K562 (cell line): ENCODE results near the gene SMC4. TPM values are rescaled to one million over a fixed set of nuclear protein-coding genes. Genes with fewer than 3 reads are reported as not detected.

ENCODE experiments used
- C11orf30 ChIP-seq: fragments of 450-650 bp; IDR thresholded peaks from 2 replicates; pipeline ENCODE4 v1.6.1; 2016; ENCODE audit warnings: low read depth, mild to moderate bottlenecking
- CBX1 ChIP-seq: sonication (generic); IDR thresholded peaks from 2 replicates; pipeline ENCODE4 v1.6.1; 2016; ENCODE audit warnings: antibody characterized with exemption, low read depth, mild to moderate bottlenecking
- CCAR2 ChIP-seq: fragments of 200-400 bp; formaldehyde crosslinking; IDR thresholded peaks from 2 replicates; pipeline ENCODE4 v1.6.1; 2017; ENCODE audit warnings: mild to moderate bottlenecking, low read depth, low read length
- HDAC2 ChIP-seq: fragments of 450-650 bp; IDR thresholded peaks from 2 replicates; pipeline ENCODE4 v1.6.1; 2016; ENCODE audit warnings: mild to moderate bottlenecking
- HNRNPLL ChIP-seq: fragments of 200-400 bp; formaldehyde crosslinking; IDR thresholded peaks from 2 replicates; pipeline ENCODE4 v1.6.1; 2017; ENCODE audit warnings: low read length, low read depth, mild to moderate bottlenecking; ENCODE audit not compliant: poor library complexity, severe bottlenecking
- KLF10 ChIP-seq: fragments of 250-450 bp; sonication (Bioruptor Pico); IDR thresholded peaks from 2 replicates; pipeline ENCODE4 v1.6.1; 2021; ENCODE audit warnings: matching md5 sums
- MEF2D ChIP-seq: conservative IDR thresholded peaks from 2 replicates; pipeline ENCODE4 v1.6.1; 2016; ENCODE audit warnings: low read depth, missing genetic modification characterization, missing compliant biosample characterization
- MTA1 ChIP-seq: fragments of 450-650 bp; IDR thresholded peaks from 2 replicates; pipeline ENCODE4 v1.6.1; 2017; ENCODE audit warnings: borderline replicate concordance
- NFE2L1 ChIP-seq: fragments of 450-650 bp; IDR thresholded peaks from 2 replicates; pipeline ENCODE4 v1.6.1; 2016; ENCODE audit warnings: missing genetic modification characterization, low read depth, mild to moderate bottlenecking, missing compliant biosample characterization, moderate library complexity, borderline replicate concordance
- NFRKB ChIP-seq: fragments of 450-650 bp; IDR thresholded peaks from 2 replicates; pipeline ENCODE4 v1.6.1; 2016; ENCODE audit warnings: low read depth
- NRF1 ChIP-seq, 2 experiments: fragments of 450-650 bp; IDR thresholded peaks in 1 of 2; conservative IDR thresholded peaks in 1 of 2; 2 replicates each; pipeline ENCODE4 v1.6.1; 2014; ENCODE audit warnings: mild to moderate bottlenecking in 2 of 2
- OTX1 ChIP-seq: fragments of 450-650 bp; formaldehyde crosslinking; IDR thresholded peaks from 2 replicates; pipeline ENCODE4 v1.4.0; 2022; ENCODE audit warnings: mild to moderate bottlenecking
- POLR3G ChIP-seq: IDR thresholded peaks from 2 replicates; pipeline ENCODE4 v1.6.1; 2011; ENCODE audit not compliant: insufficient read length, insufficient replicate concordance; ENCODE audit errors: extremely low read depth
- PTTG1 ChIP-seq: fragments of 450-650 bp; IDR thresholded peaks from 2 replicates; pipeline ENCODE4 v1.6.1; 2016; ENCODE audit warnings: low read depth, mild to moderate bottlenecking, missing genetic modification characterization, missing compliant biosample characterization
- RAD21 ChIP-seq, 2 experiments: fragments of 250-450 bp in 1 of 2; fragments of 450-650 bp in 1 of 2; sonication (Bioruptor Pico) in 1 of 2; formaldehyde crosslinking in 1 of 2; IDR thresholded peaks in 1 of 2; conservative IDR thresholded peaks in 1 of 2; 2 replicates each; pipeline versions ENCODE4 v1.4.0 to v1.8.0; 2020 to 2022; ENCODE audit warnings: mild to moderate bottlenecking in 2 of 2, moderate library complexity in 1 of 2
- RBM34 ChIP-seq: fragments of 200-400 bp; formaldehyde crosslinking; IDR thresholded peaks from 2 replicates; pipeline ENCODE4 v1.6.1; 2018; ENCODE audit warnings: low read length, borderline replicate concordance; ENCODE audit not compliant: insufficient read depth
- SIN3B ChIP-seq: fragments of 450-650 bp; IDR thresholded peaks from 2 replicates; pipeline ENCODE4 v1.6.1; 2017; ENCODE audit warnings: low read depth, mild to moderate bottlenecking, moderate library complexity
- SPI1 ChIP-seq: IDR thresholded peaks from 2 replicates; pipeline ENCODE4 v1.6.1; 2011; ENCODE audit warnings: low read depth, low read length, control low read depth, borderline replicate concordance
- TBL1XR1 ChIP-seq, 2 experiments: IDR thresholded peaks; 2 replicates each; pipeline ENCODE4 v1.6.1; 2012; ENCODE audit warnings: improper control_type of control experiment in 2 of 2, low read length in 2 of 2, mild to moderate bottlenecking in 1 of 2
- ZNF134 ChIP-seq: fragments of 250-450 bp; sonication (Bioruptor Pico); conservative IDR thresholded peaks from 2 replicates; pipeline ENCODE4 v1.4.0; 2020
- ZNF212 ChIP-seq: fragments of 450-650 bp; formaldehyde crosslinking; IDR thresholded peaks from 2 replicates; pipeline ENCODE4 v1.4.0; 2020; ENCODE audit warnings: mild to moderate bottlenecking
- ZNF239 ChIP-seq: fragments of 250-450 bp; sonication (Bioruptor Pico); IDR thresholded peaks from 2 replicates; pipeline ENCODE4 v1.4.0; 2020; ENCODE audit warnings: mild to moderate bottlenecking
- ZNF584 ChIP-seq: fragments of 200-800 bp; sonication (Bioruptor generic); IDR thresholded peaks from 2 replicates; pipeline ENCODE4 v1.6.1; 2016; ENCODE audit warnings: low read depth, mild to moderate bottlenecking, missing genetic modification characterization, missing compliant biosample characterization
- ZNF589 ChIP-seq: fragments of 200-800 bp; sonication (Bioruptor generic); IDR thresholded peaks from 2 replicates; pipeline ENCODE4 v1.6.1; 2016; ENCODE audit warnings: low read depth, missing genetic modification characterization, missing compliant biosample characterization
- polyA plus RNA-seq, 8 experiments: library from polyadenylated mRNA; depleted of rRNA in 4 of 8; stranded (reverse) in 5 of 8; unstranded in 3 of 8; fragments of >200 nt; fragmentation: Nextera tagmentation in 2 of 8; fragmentation: Illumina TruSeq in 1 of 8; extraction: Ambion mirVana in 2 of 8; extraction: Trizol in 1 of 8; gene quantifications; 2 replicates each; pipeline versions ENCODE4 v1.2.1 to v1.2.3, GENCODE V29; 2011 to 2014; ENCODE audit warnings: inconsistent platforms in 1 of 8, missing spikeins in 1 of 8
- total RNA-seq, 7 experiments: library from RNA; depleted of rRNA in 6 of 7; stranded (reverse); fragments of >200 nt in 6 of 7; fragmentation: Illumina TruSeq in 2 of 7; extraction: Trizol in 2 of 7; gene quantifications; 2 replicates each; pipeline versions ENCODE4 v1.2.1 to v1.2.3, GENCODE V29; 2011 to 2021; ENCODE audit warnings: low replicate concordance in 1 of 7
- TF ChIP-seq, protein P1 (sequence below): sonication (generic); formaldehyde crosslinking; IDR thresholded peaks from 2 replicates; pipeline ENCODE4 v1.9.0; 2022; ENCODE audit warnings: mild to moderate bottlenecking, missing genetic modification reagents
- TF ChIP-seq, protein P2 (sequence below): fragments of 250-450 bp; sonication (Bioruptor Pico); IDR thresholded peaks from 2 replicates; pipeline ENCODE4 v1.4.0; 2020; ENCODE audit warnings: mild to moderate bottlenecking, moderate library complexity

Gene SMC4
- total and polyA plus RNA-seq, 9 of the 15 experiments (the other 6 are each of a cell fraction or from before 2014, with no cell fraction given), result 87.9 to 347 (median 176) TPM

DNA sequence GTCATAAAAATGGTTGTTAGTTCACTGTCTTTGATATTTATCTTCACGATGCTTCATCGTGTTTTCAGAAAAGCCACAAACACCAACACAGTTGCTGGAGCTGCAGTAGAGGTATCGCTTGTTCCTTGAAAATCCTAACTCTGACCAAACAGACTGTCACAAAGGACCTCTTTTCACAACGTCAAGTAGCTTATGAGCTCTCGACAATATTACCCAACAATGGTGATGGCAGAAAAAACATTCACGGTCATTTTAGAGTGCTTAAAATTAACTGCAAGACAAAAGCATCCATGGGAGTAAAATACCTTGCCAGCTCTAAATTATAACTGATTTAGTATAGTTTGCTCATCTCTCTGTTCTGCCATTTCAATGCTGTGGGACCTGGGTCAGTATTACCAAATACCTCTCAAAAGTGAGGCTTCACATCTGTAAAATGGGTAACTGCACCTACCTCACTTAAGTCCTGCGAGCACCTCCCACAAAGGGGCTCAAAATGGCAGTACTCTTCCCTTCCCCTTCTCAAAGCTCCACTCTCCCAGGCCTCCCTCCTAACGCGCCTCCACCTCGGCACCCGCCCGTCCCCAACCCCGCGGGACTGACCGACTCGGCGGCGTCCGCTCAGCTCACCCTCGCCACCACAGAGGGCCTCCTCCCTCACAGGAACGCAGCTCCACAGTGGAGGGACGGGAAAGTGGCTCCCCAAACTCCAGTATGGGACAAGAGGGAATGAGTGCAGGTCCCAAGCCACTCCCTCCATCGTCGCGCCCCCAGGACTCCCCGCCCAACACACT, 49.6 kb downstream of the SMC4 start (continued):
- no peak for TF ChIP-seq NRF1 (conservative IDR thresholded peaks at IDR 0.05 in 1 of 2, IDR thresholded peaks at IDR 0.05 in 1 of 2)
- TF ChIP-seq RBM34, result no peak
- TF ChIP-seq C11orf30, result 0 out of 2 replicates have a peak, but pooled peaks have one; percentile 13
- no peak for TF ChIP-seq CCAR2
- no peak for TF ChIP-seq NFE2L1 (tag)
- peak; percentile 52; the same call in 1 of the 2 replicates for TF ChIP-seq OTX1 (CRISPR knock-in tag)
- TF ChIP-seq SPI1, result no peak
- no peak for TF ChIP-seq HNRNPLL
- no peak for TF ChIP-seq TBL1XR1 (IDR thresholded peaks at IDR 0.05; ENCODE audit: low read length in 2 of 2)
- TF ChIP-seq, protein P1, sequence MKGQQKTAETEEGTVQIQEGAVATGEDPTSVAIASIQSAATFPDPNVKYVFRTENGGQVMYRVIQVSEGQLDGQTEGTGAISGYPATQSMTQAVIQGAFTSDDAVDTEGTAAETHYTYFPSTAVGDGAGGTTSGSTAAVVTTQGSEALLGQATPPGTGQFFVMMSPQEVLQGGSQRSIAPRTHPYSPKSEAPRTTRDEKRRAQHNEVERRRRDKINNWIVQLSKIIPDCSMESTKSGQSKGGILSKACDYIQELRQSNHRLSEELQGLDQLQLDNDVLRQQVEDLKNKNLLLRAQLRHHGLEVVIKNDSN (CRISPR knock-in tag), result no peak
- no peak for TF ChIP-seq RAD21 (CRISPR knock-in tag; conservative IDR thresholded peaks at IDR 0.05 in 1 of 2, IDR thresholded peaks at IDR 0.05 in 1 of 2)
- no peak for TF ChIP-seq ZNF212 (CRISPR knock-in tag)
- TF ChIP-seq ZNF134 (CRISPR knock-in tag), result no peak
- peak; percentile 69; the same call in 1 of the 2 replicates for TF ChIP-seq NFRKB
- TF ChIP-seq CBX1, result no peak
- no peak for TF ChIP-seq KLF10 (CRISPR knock-in tag)
- TF ChIP-seq MTA1, result peak; percentile 13; the same call in 1 of the 2 replicates
- TF ChIP-seq POLR3G, result no peak
- 0 out of 2 replicates have a peak, but pooled peaks have one; percentile 21 for TF ChIP-seq MEF2D (tag)
- no peak for TF ChIP-seq PTTG1 (tag)
- peak; percentile 60 for TF ChIP-seq HDAC2
- TF ChIP-seq ZNF589 (CRISPR knock-in tag), result peak; percentile 17; the same call in 1 of the 2 replicates
- no peak for TF ChIP-seq ZNF239 (CRISPR knock-in tag)
- TF ChIP-seq, protein P2, sequence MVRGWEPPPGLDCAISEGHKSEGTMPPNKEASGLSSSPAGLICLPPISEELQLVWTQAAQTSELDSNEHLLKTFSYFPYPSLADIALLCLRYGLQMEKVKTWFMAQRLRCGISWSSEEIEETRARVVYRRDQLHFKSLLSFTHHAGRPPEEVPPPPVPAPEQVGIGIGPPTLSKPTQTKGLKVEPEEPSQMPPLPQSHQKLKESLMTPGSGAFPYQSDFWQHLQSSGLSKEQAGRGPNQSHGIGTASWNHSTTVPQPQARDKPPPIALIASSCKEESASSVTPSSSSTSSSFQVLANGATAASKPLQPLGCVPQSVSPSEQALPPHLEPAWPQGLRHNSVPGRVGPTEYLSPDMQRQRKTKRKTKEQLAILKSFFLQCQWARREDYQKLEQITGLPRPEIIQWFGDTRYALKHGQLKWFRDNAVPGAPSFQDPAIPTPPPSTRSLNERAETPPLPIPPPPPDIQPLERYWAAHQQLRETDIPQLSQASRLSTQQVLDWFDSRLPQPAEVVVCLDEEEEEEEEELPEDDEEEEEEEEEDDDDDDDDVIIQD (CRISPR knock-in tag), result no peak
- TF ChIP-seq SIN3B, result peak; percentile 54; the same call in 1 of the 2 replicates
- no peak for TF ChIP-seq ZNF584
